Cardiac fibroblast (primary cell): ENCODE data around the gene ARHGEF4.

ENCODE experiments used
- DNase-seq, 2 donors: peaks; one replicate each; pipeline versions ENCODE4 v3.0.0 to v3.0.0-alpha.2; 2010; ENCODE audit warnings: low read depth in 2 of 2
- H3K4me3 ChIP-seq, 2 donors: replicated peaks in 1 of 2; 1 replicate in 1 of 2; 2 replicates in 1 of 2; pipeline ENCODE4 v1.5.1; 2011; ENCODE audit warnings: low read depth in 2 of 2, low read length in 2 of 2, mild to moderate bottlenecking in 2 of 2, moderate library complexity in 1 of 2
- CTCF ChIP-seq: IDR thresholded peaks from one replicate; pipeline ENCODE4 v1.5.1; 2011; ENCODE audit warnings: low read depth, mild to moderate bottlenecking, low read length, inconsistent platforms

ARHGEF4 gene

GRCh38 chr2:130795431-130795830 is 41.3 kb upstream of the ARHGEF4 start:
- no peak for TF ChIP-seq CTCF
- H3K4me3 ChIP-seq, result no peak overlapping the region
- no peak for DNase-seq

GRCh38 chr2:130796290-130796689 is 40.4 kb upstream of the ARHGEF4 start:
- H3K4me3 ChIP-seq, result no peak overlapping the region
- DNase-seq, result no peak
- TF ChIP-seq CTCF, result no peak

GRCh38 chr2:130797493-130798435 is 39.0 kb upstream of the ARHGEF4 start:
- peak overlapping the region; percentile 77 for H3K4me3 ChIP-seq
- DNase-seq, result peak; percentile 83 to 92
- peak; percentile 80 for TF ChIP-seq CTCF

- peak overlapping the region; percentile 77 for H3K4me3 ChIP-seq
- TF ChIP-seq CTCF, result no peak
- DNase-seq, result peak in 1 of 2 donors; percentile 52
These were observed 38.1 kb upstream of the ARHGEF4 start for GRCh38 chr2:130798472-130799218.

GRCh38 chr2:130799295-130799694 is 37.4 kb upstream of the ARHGEF4 start:
- no peak for TF ChIP-seq CTCF
- no peak overlapping the region for H3K4me3 ChIP-seq
- no peak for DNase-seq

GRCh38 chr2:130805613-130806012 is 31.1 kb upstream of the ARHGEF4 start:
- no peak for DNase-seq
- no peak for TF ChIP-seq CTCF
- H3K4me3 ChIP-seq, result no peak overlapping the region
